CD4-positive, CD25-positive, alpha-beta regulatory T cell (primary cell): ENCODE measurements around the gene ZNF248. TPM values are rescaled to one million over a fixed set of nuclear protein-coding genes. Genes with fewer than 3 reads are reported as not detected.

ENCODE experiments used
- ATAC-seq, 2 donors: fragments of 150-1000 bp; cut with Tn5 transposase; one replicate each; pipeline ENCODE4 v1.10.0; 2021; ENCODE audit warnings: low read depth in 2 of 2, moderate number of reproducible peaks in 2 of 2, moderate library complexity in 1 of 2
- DNase-seq, 3 donors: peaks; one replicate each; pipeline versions ENCODE4 v3.0.0 to v3.0.0-alpha.2; 2012 to 2022; ENCODE audit warnings: mixed read lengths in 1 of 3
- H3K27ac ChIP-seq: one replicate; pipeline ENCODE4 v1.7.0; 2013; ENCODE audit warnings: mild to moderate bottlenecking, low read length; ENCODE audit not compliant: insufficient read depth, poor library complexity, severe bottlenecking
- H3K27me3 ChIP-seq: one replicate; pipeline ENCODE4 v1.7.0; 2013; ENCODE audit warnings: low read length; ENCODE audit not compliant: control insufficient read depth, insufficient read depth
- H3K36me3 ChIP-seq: one replicate; pipeline ENCODE4 v1.7.0; 2013; ENCODE audit warnings: mild to moderate bottlenecking, low read length, moderate library complexity; ENCODE audit not compliant: control insufficient read depth, insufficient read depth
- H3K4me1 ChIP-seq: 2 replicates; pipeline ENCODE4 v1.7.0; 2013; ENCODE audit warnings: mild to moderate bottlenecking, low read length; ENCODE audit not compliant: insufficient read depth, control insufficient read depth, poor library complexity, severe bottlenecking
- H3K4me3 ChIP-seq: one replicate; pipeline ENCODE4 v1.7.0; 2013; ENCODE audit warnings: low read depth, mild to moderate bottlenecking, low read length, moderate library complexity
- H3K9me3 ChIP-seq, 2 experiments: 1 replicate in 1 of 2; 2 replicates in 1 of 2; pipeline ENCODE4 v1.7.0; 2013; ENCODE audit warnings: low read length in 2 of 2, mild to moderate bottlenecking in 1 of 2, moderate library complexity in 1 of 2; ENCODE audit not compliant: control insufficient read depth in 2 of 2
- H3K27ac Mint-ChIP-seq, 3 donors: one replicate each; pipeline ENCODE4 v1.8.0; 2020 to 2022; ENCODE audit warnings: mild to moderate bottlenecking in 3 of 3, mixed read lengths in 3 of 3, moderate library complexity in 2 of 3
- H3K27me3 Mint-ChIP-seq: one replicate; pipeline ENCODE4 v1.8.0; 2022; ENCODE audit warnings: mild to moderate bottlenecking, mixed read lengths
- H3K36me3 Mint-ChIP-seq: one replicate; pipeline ENCODE4 v1.8.0; 2020; ENCODE audit warnings: mixed read lengths
- H3K4me1 Mint-ChIP-seq, 4 donors: one replicate each; pipeline ENCODE4 v1.8.0; 2020 to 2022; ENCODE audit warnings: mixed read lengths in 4 of 4, mild to moderate bottlenecking in 1 of 4
- H3K4me3 Mint-ChIP-seq, 4 donors: one replicate each; pipeline ENCODE4 v1.8.0; 2020 to 2022; ENCODE audit warnings: mild to moderate bottlenecking in 4 of 4, mixed read lengths in 4 of 4, moderate library complexity in 3 of 4
- H3K9me3 Mint-ChIP-seq, 7 donors: one replicate each; pipeline ENCODE4 v1.8.0; 2020 to 2022; ENCODE audit warnings: mixed read lengths in 7 of 7, mild to moderate bottlenecking in 3 of 7, moderate library complexity in 2 of 7
- polyA plus RNA-seq, 4 donors: library from polyadenylated mRNA; unstranded; fragments of 300-500 nt; fragmentation: Illumina TruSeq; gene quantifications; one replicate each; pipeline ENCODE4 v1.2.3, GENCODE V29; 2021
- total RNA-seq: library from RNA; stranded (reverse); gene quantifications from one replicate; pipeline ENCODE4 v1.2.3, GENCODE V29; 2022

The ZNF248 gene
- total and polyA plus RNA-seq, 5 donors from 2014 or later: 3.1 to 5.7 (median 4.9) TPM

DNA sequence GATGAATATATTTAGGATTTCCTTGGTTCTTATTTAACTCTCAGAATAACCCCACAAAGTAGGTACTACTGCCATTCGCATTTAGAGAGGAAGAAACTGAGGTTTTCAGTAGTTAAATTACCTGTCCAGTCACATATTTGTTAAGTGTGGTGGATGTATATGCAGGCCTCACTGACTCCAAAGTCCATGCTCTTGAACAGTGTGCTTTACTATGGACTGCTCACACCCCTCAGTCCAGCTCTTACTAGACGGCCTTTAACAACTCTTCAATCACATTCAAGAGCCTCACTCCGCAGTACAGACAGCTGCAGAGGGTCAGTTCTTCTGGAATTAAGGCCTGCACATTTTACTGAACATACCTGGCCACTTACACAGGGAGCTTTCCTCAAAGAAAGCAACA, 36.2 kb downstream of the ZNF248 start:
- Mint-ChIP-seq H3K4me1 (no peaks in the 10 kb centered on the region), H3K27ac (no peak overlapping the region), H3K36me3 (peaks cover 10% of the 10 kb centered on the region), H3K9me3 (peaks cover 2 to 62% (median 18%) of the 10 kb centered on the region in 7 donors), H3K4me3 (no peak overlapping the region), H3K27me3 (no peaks in the 10 kb centered on the region)
- no peaks in the 10 kb centered on the region for H3K27me3 ChIP-seq
- no peak overlapping the region for H3K27ac ChIP-seq
- no peaks in the 10 kb centered on the region for H3K36me3 ChIP-seq
- H3K4me3 ChIP-seq: no peak overlapping the region
- no peaks in the 10 kb centered on the region for H3K4me1 ChIP-seq
- ATAC-seq (no peak), DNase-seq (no peak)
- peaks cover 18 to 63% of the 10 kb centered on the region in 2 experiments for H3K9me3 ChIP-seq

GRCh38 chr10:37819797-37820196, 37.6 kb downstream of the ZNF248 start:
- no peaks in the 10 kb centered on the region for H3K36me3 ChIP-seq
- Mint-ChIP-seq H3K27ac (no peak overlapping the region), H3K9me3 (peaks cover 2 to 66% (median 18%) of the 10 kb centered on the region in 7 donors), H3K36me3 (peaks cover 3% of the 10 kb centered on the region), H3K27me3 (no peaks in the 10 kb centered on the region), H3K4me3 (no peak overlapping the region), H3K4me1 (no peaks in the 10 kb centered on the region)
- no peak overlapping the region for H3K27ac ChIP-seq
- no peaks in the 10 kb centered on the region for H3K4me1 ChIP-seq
- H3K27me3 ChIP-seq: no peaks in the 10 kb centered on the region
- ATAC-seq: no peak
- DNase-seq: no peak
- H3K9me3 ChIP-seq: peaks cover 17 to 77% of the 10 kb centered on the region in 2 experiments
- no peak overlapping the region for H3K4me3 ChIP-seq

DNA sequence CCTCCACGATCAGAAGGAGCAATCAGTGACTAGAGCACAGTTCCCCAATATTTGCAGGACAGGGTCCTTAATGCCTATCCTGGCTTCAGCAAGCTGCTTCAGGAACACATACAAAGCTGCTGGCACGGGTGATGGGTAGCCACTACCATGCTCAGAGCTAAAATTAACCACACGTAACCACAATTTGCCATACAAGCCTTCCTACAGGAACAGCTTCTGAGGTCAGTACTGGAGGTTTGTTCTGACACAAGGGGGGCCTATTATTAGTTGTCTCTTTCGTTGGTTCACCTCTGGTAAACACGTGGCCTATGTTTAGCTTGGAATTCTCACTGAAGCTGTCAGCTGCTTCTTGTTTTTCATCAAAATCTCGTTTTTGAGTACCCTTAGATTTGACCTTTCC, 41.1 kb downstream of the ZNF248 start:
- ATAC-seq: no peak
- Mint-ChIP-seq H3K9me3 (peaks cover 5 to 71% (median 25%) of the 10 kb centered on the region in 7 donors), H3K36me3 (peaks cover 10% of the 10 kb centered on the region)

DNA sequence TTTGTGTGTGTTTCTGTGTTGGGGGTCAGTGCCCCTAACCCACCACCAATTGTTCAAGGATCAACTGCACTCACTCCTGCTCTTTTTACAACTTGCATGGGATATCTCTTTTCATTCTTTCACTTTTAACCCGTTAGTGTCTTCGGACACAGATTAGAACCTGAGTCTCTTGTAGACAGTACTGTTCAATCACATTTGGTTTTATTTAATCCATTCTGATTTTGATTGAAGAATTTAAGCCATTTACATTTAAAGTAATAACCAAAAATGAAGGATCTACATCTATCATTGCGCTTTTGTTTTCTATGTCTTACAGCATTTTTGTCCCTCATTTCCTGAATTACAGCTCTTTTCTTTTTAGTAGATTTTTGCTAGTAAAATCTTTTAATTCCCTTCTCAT, 43.6 kb downstream of the ZNF248 start:
- H3K9me3 Mint-ChIP-seq: peaks cover 5 to 58% (median 16%) of the 10 kb centered on the region in 7 donors
- Histone ChIP-seq H3K36me3 (no peaks in the 10 kb centered on the region), H3K27me3 (no peaks in the 10 kb centered on the region), H3K27ac (no peak overlapping the region), H3K4me1 (no peaks in the 10 kb centered on the region), H3K4me3 (no peak overlapping the region), H3K9me3 (peaks cover 24 to 69% of the 10 kb centered on the region in 2 experiments)
- H3K36me3 Mint-ChIP-seq: peaks cover 14% of the 10 kb centered on the region
- no peak overlapping the region for H3K27ac Mint-ChIP-seq
- no peak overlapping the region for H3K4me3 Mint-ChIP-seq
- no peaks in the 10 kb centered on the region for H3K27me3 Mint-ChIP-seq
- DNase-seq (no peak), ATAC-seq (no peak)
- no peaks in the 10 kb centered on the region for H3K4me1 Mint-ChIP-seq

More for the DNA sequence above, 41.1 kb downstream of the ZNF248 start:
- DNase-seq: no peak
- H3K27ac Mint-ChIP-seq: no peak overlapping the region
- no peaks in the 10 kb centered on the region for H3K4me1 Mint-ChIP-seq
- Histone ChIP-seq H3K27me3 (no peaks in the 10 kb centered on the region), H3K36me3 (no peaks in the 10 kb centered on the region), H3K27ac (no peak overlapping the region), H3K4me1 (no peaks in the 10 kb centered on the region), H3K4me3 (no peak overlapping the region), H3K9me3 (peaks cover 26 to 80% of the 10 kb centered on the region in 2 experiments)
- H3K4me3 Mint-ChIP-seq: no peak overlapping the region
- H3K27me3 Mint-ChIP-seq: no peaks in the 10 kb centered on the region

GRCh38 chr10:37812290-37812689, 45.1 kb downstream of the ZNF248 start:
- H3K27ac ChIP-seq: no peak overlapping the region
- Mint-ChIP-seq H3K9me3 (peaks cover 5 to 63% (median 16%) of the 10 kb centered on the region in 7 donors), H3K36me3 (peaks cover 14% of the 10 kb centered on the region), H3K4me3 (no peak overlapping the region), H3K27me3 (no peaks in the 10 kb centered on the region), H3K4me1 (no peaks in the 10 kb centered on the region), H3K27ac (no peak overlapping the region)
- DNase-seq: no peak
- no peaks in the 10 kb centered on the region for H3K27me3 ChIP-seq
- H3K4me1 ChIP-seq: no peaks in the 10 kb centered on the region
- H3K36me3 ChIP-seq: no peaks in the 10 kb centered on the region
- ATAC-seq: no peak
- no peak overlapping the region for H3K4me3 ChIP-seq
- peaks cover 23 to 59% of the 10 kb centered on the region in 2 experiments for H3K9me3 ChIP-seq

DNA sequence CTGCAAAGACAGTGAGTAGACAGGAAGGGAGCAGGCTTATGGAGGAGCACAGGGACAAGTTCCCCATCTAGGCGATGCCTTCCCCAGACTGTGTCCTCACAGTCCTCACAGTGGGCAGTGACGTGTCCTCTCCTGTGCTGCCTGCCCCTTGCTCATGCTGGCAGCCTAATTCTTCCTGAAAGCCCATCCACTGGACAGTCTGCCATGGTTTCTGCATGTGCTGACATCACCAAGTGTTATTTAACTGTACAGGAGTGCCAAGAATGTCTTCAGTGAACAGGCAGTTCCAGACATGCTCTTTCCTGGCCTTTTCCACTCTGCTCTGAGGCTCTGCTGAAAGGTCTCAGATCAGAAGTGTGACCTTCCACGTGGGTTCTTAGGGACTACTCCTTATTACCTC, 54.1 kb downstream of the ZNF248 start:
- peaks cover 18% of the 10 kb centered on the region for H3K36me3 Mint-ChIP-seq

DNA sequence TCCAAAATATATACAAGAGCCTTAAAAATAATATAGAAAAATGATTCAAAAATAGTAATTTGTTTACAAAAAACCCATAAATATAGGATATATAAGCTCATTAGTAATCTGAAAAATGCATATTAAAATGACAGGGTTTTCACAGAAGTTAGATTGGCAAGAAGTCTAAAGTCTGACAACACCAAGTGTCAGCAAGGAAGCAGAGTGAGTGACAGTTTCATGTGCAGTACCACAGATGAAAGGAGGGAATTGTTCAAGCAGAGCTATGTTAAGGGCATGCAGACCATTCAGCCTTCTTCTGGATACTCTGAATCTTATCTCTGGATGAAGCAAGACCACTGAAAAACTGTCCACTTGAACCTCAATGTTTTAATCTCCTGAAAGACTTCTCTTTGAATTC, 55.9 kb downstream of the ZNF248 start:
- Histone ChIP-seq H3K4me3 (no peak overlapping the region), H3K27me3 (no peaks in the 10 kb centered on the region), H3K9me3 (peaks cover 0 to 1% of the 10 kb centered on the region in 2 experiments), H3K27ac (no peak overlapping the region), H3K4me1 (no peaks in the 10 kb centered on the region), H3K36me3 (no peaks in the 10 kb centered on the region)
- Mint-ChIP-seq H3K36me3 (peaks cover 18% of the 10 kb centered on the region), H3K27me3 (no peaks in the 10 kb centered on the region), H3K27ac (no peak overlapping the region), H3K4me3 (no peak overlapping the region), H3K4me1 (no peaks in the 10 kb centered on the region), H3K9me3 (peaks cover 2 to 17% (median 10%) of the 10 kb centered on the region in 7 donors)
- ATAC-seq (no peak), DNase-seq (no peak)

More for the DNA sequence above, 54.1 kb downstream of the ZNF248 start:
- Mint-ChIP-seq H3K4me1 (no peaks in the 10 kb centered on the region), H3K9me3 (peaks cover 2 to 11% (median 5%) of the 10 kb centered on the region in 7 donors), H3K4me3 (no peak overlapping the region), H3K27me3 (no peaks in the 10 kb centered on the region), H3K27ac (no peak overlapping the region)
- Histone ChIP-seq H3K4me3 (no peak overlapping the region), H3K27ac (no peak overlapping the region), H3K36me3 (no peaks in the 10 kb centered on the region), H3K4me1 (no peaks in the 10 kb centered on the region), H3K27me3 (no peaks in the 10 kb centered on the region), H3K9me3 (no peaks in the 10 kb centered on the region)
- DNase-seq (no peak), ATAC-seq (no peak)

DNA sequence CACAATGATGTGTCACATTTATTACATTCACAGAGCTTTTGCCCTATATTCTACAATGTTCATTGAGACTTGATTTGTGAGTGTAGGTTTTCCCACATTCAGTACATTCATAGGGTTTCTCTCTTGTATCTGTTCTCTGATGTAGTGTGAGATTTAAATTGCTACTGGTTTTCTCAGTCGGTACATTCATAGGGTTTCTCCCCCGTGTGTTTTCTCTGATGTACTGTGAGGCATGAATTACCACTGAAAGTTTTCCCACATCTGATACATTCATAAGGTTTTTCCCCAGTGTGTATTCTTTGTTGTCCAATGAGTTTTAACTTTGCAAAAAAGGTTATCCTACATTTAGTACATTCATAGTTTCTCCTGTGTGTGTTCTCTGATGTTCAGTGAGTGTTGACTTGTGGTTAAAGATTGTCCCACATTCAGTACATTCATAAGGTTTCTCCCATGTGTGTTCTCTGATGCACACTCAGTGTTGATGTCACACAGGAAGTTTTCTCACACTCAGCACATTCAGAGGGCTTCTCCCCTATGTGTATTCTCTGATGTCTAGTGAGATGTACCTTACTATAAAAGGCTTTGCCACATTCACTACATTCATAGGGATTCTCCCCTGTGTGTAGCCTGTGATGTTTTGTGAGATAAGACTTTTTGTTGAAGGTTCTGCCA, 63.0 kb downstream of the ZNF248 start:
- Mint-ChIP-seq H3K4me3 (no peak overlapping the region), H3K9me3 (peaks cover 0 to 50% (median 19%) of the 10 kb centered on the region in 7 donors), H3K36me3 (peaks cover 4% of the 10 kb centered on the region), H3K4me1 (no peaks in the 10 kb centered on the region), H3K27me3 (no peaks in the 10 kb centered on the region), H3K27ac (no peak overlapping the region)
- DNase-seq (no peak), ATAC-seq (no peak)
- Histone ChIP-seq H3K27ac (no peak overlapping the region), H3K4me1 (no peaks in the 10 kb centered on the region), H3K27me3 (no peaks in the 10 kb centered on the region), H3K9me3 (peaks cover 22 to 37% of the 10 kb centered on the region in 2 experiments), H3K36me3 (no peaks in the 10 kb centered on the region), H3K4me3 (no peak overlapping the region)
